HepG2 (cell line): ENCODE measurements around the gene CENPM. TPM values are rescaled to one million over a fixed set of nuclear protein-coding genes. Genes with fewer than 3 reads are reported as not detected.

Experiments
- ATAC-seq: fragments of 200-7000 bp; cut with Tn5 transposase; 3 replicates; pipeline ENCODE4 v1.9.1; 2020; ENCODE audit warnings: mild to moderate bottlenecking, moderate library complexity
- BruUV-seq: library from RNA; stranded (reverse); fragments of 400-500 nt; replicated peaks from 2 replicates; lab custom pipeline; 2021; lab: Mats Ljungman, UMichigan
- CTCF ChIA-PET: fragments of 300-600 bp; formaldehyde crosslinking; extraction: SDS; loops from one replicate; lab custom pipeline; 2021; ENCODE audit warnings: low total read pairs, inconsistent platforms, low intra/inter-chr PET ratio; lab: Yijun Ruan, JAX
- POLR2A ChIA-PET: fragments of 350-600 bp; sonication (Branson Sonifier 250); formaldehyde crosslinking; loops from one replicate; lab custom pipeline; 2020; ENCODE audit warnings: antibody characterized with exemption, inconsistent platforms; lab: Yijun Ruan, JAX
- DNase-seq: peaks from one replicate; pipeline ENCODE4 v3.0.0-alpha.2; 2015; ENCODE audit warnings: low spot score
- FAIRE-seq: peaks from 3 replicates; lab custom pipeline; 2011; peaks lifted over from hg19 to GRCh38; lab: Jason Lieb, UNC
- H2AFZ ChIP-seq: one replicate; pipeline ENCODE4 v1.6.1; 2011; ENCODE audit warnings: low read length, inconsistent platforms
- H3K27ac ChIP-seq: fragments of 300-600 bp; 3 replicates; pipeline ENCODE4 v1.8.0; 2011; ENCODE audit warnings: mixed run types, mild to moderate bottlenecking, mixed read lengths, low read length, inconsistent platforms; ENCODE audit not compliant: insufficient read depth; ENCODE audit errors: extremely low read length
- H3K27me3 ChIP-seq, 2 experiments: fragments of 200-600 bp in 1 of 2; 2 replicates in 1 of 2; 3 replicates in 1 of 2; pipeline versions ENCODE4 v1.6.0 to v1.8.0; 2011; ENCODE audit warnings: low read length in 2 of 2, mild to moderate bottlenecking in 2 of 2, moderate library complexity in 2 of 2, inconsistent platforms in 1 of 2; ENCODE audit not compliant: insufficient read depth in 2 of 2, control insufficient read depth in 1 of 2
- H3K36me3 ChIP-seq, 2 experiments: fragments of 200-600 bp in 1 of 2; replicated peaks in 1 of 2; 2 replicates in 1 of 2; 3 replicates in 1 of 2; pipeline versions ENCODE4 v1.5.1 to v1.8.0; 2011; ENCODE audit warnings: low read length in 2 of 2, inconsistent platforms in 1 of 2; ENCODE audit not compliant: insufficient read depth in 2 of 2, control insufficient read depth in 1 of 2
- H3K4me1 ChIP-seq: 2 replicates; pipeline ENCODE4 v1.5.1; 2012; ENCODE audit warnings: low read length, inconsistent platforms; ENCODE audit not compliant: insufficient read depth
- H3K4me2 ChIP-seq: 2 replicates; pipeline ENCODE4 v1.6.0; 2011; ENCODE audit warnings: low read depth, low read length, inconsistent platforms
- H3K4me3 ChIP-seq, 3 experiments: fragments of 200-600 bp in 1 of 3; sonication (generic), shearing (Covaris generic) in 1 of 3; replicated peaks in 1 of 3; 2 replicates each; pipeline ENCODE4 v1.5.1; 2011 to 2016; ENCODE audit warnings: low read length in 3 of 3, inconsistent platforms in 2 of 3, low read depth in 2 of 3, mild to moderate bottlenecking in 2 of 3, control low read depth in 1 of 3, mixed read lengths in 1 of 3; ENCODE audit not compliant: insufficient read depth in 1 of 3
- H3K79me2 ChIP-seq: one replicate; pipeline ENCODE4 v1.6.1; 2011; ENCODE audit warnings: low read length, inconsistent platforms; ENCODE audit not compliant: insufficient read depth
- H3K9ac ChIP-seq: 2 replicates; pipeline ENCODE4 v1.6.0; 2011; ENCODE audit warnings: mild to moderate bottlenecking, low read depth, low read length, inconsistent platforms; ENCODE audit not compliant: insufficient read depth
- H3K9me3 ChIP-seq: 2 replicates; pipeline ENCODE4 v1.5.1; 2012; ENCODE audit warnings: mild to moderate bottlenecking, low read length
- H4K20me1 ChIP-seq: 2 replicates; pipeline ENCODE4 v1.6.0; 2011; ENCODE audit warnings: inconsistent platforms, mild to moderate bottlenecking, low read length, moderate library complexity; ENCODE audit not compliant: insufficient read depth
- ELF1 ChIP-seq: sonication (generic); formaldehyde crosslinking; IDR thresholded peaks from 2 replicates; pipeline ENCODE4 v1.4.0; 2020; ENCODE audit warnings: missing genetic modification reagents
- EZH2 ChIP-seq: conservative IDR thresholded peaks from 2 replicates; pipeline ENCODE4 v1.6.1; 2012; ENCODE audit warnings: mild to moderate bottlenecking, low read depth, low read length, moderate library complexity
- ZNF441 ChIP-seq: sonication (generic); formaldehyde crosslinking; IDR thresholded peaks from 2 replicates; pipeline ENCODE4 v1.7.0; 2021; ENCODE audit warnings: missing genetic modification reagents, borderline replicate concordance
- ZNF772 ChIP-seq: sonication (generic); formaldehyde crosslinking; IDR thresholded peaks from 2 replicates; pipeline ENCODE4 v1.5.0; 2020; ENCODE audit warnings: mild to moderate bottlenecking, missing genetic modification reagents
- WGBS: methylation state at CpG from one replicate; pipeline ENCODE4 v1.1.6; 2017; ENCODE audit warnings: low lambda C conversion rate; 5-methylcytosine and 5-hydroxymethylcytosine counted together
- in situ Hi-C: cut with HindIII; loops from 2 replicates; pipeline ENCODE4 v1.10.0; 2017; ENCODE audit warnings: low pct_unique_long_range_greater_than_20kb; ENCODE audit not compliant: extremely low pct_ligation_motif_present
- intact Hi-C: fragments of 100-400 bp; cut with micrococcal nuclease; formaldehyde crosslinking; loops from one replicate; pipeline ENCODE4 v1.10.0; 2022; ENCODE audit not compliant: unreplicated experiment
- polyA plus RNA-seq, 8 experiments: library from polyadenylated mRNA; depleted of rRNA in 3 of 8; stranded (reverse) in 7 of 8; unstranded in 1 of 8; fragments of >200 nt; fragmentation: Illumina TruSeq in 4 of 8; extraction: Trizol in 4 of 8; gene quantifications; 2 replicates each; pipeline versions ENCODE4 v1.2.1 to v1.2.3, GENCODE V29; 2011 to 2016; ENCODE audit warnings: low read depth in 4 of 8, missing spikeins in 1 of 8, mixed read lengths in 1 of 8; ENCODE audit not compliant: insufficient read depth in 1 of 8
- total RNA-seq, 5 experiments: library from RNA; depleted of rRNA; stranded (reverse); fragments of >200 nt; fragmentation: Illumina TruSeq; extraction: Trizol; gene quantifications; 2 replicates each; pipeline ENCODE4 v1.2.3, GENCODE V29; 2016; ENCODE audit warnings: low read depth in 1 of 5
- TF ChIP-seq, protein P1 (sequence below): sonication (generic); formaldehyde crosslinking; IDR thresholded peaks from 2 replicates; pipeline ENCODE4 v1.5.1; 2020; ENCODE audit warnings: mild to moderate bottlenecking, moderate library complexity, missing genetic modification reagents
- TF ChIP-seq, protein P2 (sequence below): sonication (generic); formaldehyde crosslinking; IDR thresholded peaks from 2 replicates; pipeline ENCODE4 v1.5.1; 2020; ENCODE audit warnings: mild to moderate bottlenecking, missing genetic modification reagents, moderate library complexity

Gene CENPM
- total and polyA plus RNA-seq, 2 of the 13 experiments (the other 11 are each of a cell fraction or from before 2014, with no cell fraction given) = 11.2 to 37.3 TPM

DNA sequence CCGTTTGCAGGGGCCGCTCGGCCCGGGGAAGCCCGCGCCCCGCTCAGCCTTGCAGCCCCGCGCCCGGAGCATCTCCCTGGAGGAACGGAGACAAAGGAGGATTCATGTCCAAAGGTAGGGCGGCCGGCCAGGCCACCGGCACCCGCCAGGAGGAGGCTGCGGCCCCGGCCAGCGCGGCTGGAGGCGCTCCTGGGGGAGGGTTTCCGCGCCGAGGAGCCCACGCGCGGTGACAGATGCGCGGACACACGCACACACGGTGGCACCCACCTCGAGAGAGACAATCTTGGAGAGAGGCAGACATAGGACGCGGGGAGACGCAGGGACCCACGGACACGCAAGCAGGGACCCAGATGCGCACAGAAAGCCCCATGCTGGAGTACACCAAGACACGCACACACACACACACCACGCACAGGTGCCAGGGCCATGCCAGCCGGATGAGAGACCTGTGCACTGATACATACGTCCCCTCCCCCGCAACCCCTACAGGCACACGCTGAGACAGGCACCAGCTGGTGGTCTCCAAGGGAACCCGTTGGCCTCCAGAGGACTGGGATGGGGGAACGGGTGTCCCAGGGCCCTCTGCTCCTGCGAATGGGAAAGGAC is 30.1 kb upstream of the CENPM start:
- Histone ChIP-seq H2AFZ (no peak overlapping the region), H3K27ac (no peak overlapping the region), H4K20me1 (no peaks in the 10 kb centered on the region), H3K27me3 (peaks cover 5 to 68% of the 10 kb centered on the region in 2 experiments), H3K9me3 (no peaks in the 10 kb centered on the region), H3K4me2 (peak overlapping the region; percentile 53; the same call in 1 of the 2 replicates), H3K36me3 (no peaks in the 10 kb centered on the region), H3K4me1 (0 out of 2 replicates have a peak, but pooled peaks cover 5% of the 10 kb centered on the region), H3K4me3 (peak overlapping the region in 2 of 3 experiments; percentile 18 to 37; a peak in 2 of 6 replicates), H3K9ac (no peak overlapping the region), H3K79me2 (no peaks in the 10 kb centered on the region)
- no TSS peak for BruUV-seq
- intact Hi-C loops = no loop called here
- in situ Hi-C loops = no loop called here
- ChIA-PET POLR2A (no interaction called here), CTCF (no interaction called here)
- WGBS = 34% methylated on average over 13 of the region's 46 CpGs
- ATAC-seq = no peak
- DNase-seq = no peak
- no peak for FAIRE-seq
- TF ChIP-seq, protein P1, sequence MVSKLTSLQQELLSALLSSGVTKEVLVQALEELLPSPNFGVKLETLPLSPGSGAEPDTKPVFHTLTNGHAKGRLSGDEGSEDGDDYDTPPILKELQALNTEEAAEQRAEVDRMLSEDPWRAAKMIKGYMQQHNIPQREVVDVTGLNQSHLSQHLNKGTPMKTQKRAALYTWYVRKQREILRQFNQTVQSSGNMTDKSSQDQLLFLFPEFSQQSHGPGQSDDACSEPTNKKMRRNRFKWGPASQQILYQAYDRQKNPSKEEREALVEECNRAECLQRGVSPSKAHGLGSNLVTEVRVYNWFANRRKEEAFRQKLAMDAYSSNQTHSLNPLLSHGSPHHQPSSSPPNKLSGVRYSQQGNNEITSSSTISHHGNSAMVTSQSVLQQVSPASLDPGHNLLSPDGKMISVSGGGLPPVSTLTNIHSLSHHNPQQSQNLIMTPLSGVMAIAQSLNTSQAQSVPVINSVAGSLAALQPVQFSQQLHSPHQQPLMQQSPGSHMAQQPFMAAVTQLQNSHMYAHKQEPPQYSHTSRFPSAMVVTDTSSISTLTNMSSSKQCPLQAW (CRISPR knock-in tag) = no peak
- no peak for TF ChIP-seq ZNF772
- TF ChIP-seq ELF1 = no peak
- no peak for TF ChIP-seq ZNF441
- TF ChIP-seq, protein P2, sequence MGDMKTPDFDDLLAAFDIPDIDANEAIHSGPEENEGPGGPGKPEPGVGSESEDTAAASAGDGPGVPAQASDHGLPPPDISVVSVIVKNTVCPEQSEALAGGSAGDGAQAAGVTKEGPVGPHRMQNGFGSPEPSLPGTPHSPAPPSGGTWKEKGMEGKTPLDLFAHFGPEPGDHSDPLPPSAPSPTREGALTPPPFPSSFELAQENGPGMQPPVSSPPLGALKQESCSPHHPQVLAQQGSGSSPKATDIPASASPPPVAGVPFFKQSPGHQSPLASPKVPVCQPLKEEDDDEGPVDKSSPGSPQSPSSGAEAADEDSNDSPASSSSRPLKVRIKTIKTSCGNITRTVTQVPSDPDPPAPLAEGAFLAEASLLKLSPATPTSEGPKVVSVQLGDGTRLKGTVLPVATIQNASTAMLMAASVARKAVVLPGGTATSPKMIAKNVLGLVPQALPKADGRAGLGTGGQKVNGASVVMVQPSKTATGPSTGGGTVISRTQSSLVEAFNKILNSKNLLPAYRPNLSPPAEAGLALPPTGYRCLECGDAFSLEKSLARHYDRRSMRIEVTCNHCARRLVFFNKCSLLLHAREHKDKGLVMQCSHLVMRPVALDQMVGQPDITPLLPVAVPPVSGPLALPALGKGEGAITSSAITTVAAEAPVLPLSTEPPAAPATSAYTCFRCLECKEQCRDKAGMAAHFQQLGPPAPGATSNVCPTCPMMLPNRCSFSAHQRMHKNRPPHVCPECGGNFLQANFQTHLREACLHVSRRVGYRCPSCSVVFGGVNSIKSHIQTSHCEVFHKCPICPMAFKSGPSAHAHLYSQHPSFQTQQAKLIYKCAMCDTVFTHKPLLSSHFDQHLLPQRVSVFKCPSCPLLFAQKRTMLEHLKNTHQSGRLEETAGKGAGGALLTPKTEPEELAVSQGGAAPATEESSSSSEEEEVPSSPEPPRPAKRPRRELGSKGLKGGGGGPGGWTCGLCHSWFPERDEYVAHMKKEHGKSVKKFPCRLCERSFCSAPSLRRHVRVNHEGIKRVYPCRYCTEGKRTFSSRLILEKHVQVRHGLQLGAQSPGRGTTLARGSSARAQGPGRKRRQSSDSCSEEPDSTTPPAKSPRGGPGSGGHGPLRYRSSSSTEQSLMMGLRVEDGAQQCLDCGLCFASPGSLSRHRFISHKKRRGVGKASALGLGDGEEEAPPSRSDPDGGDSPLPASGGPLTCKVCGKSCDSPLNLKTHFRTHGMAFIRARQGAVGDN (CRISPR knock-in tag) = 0 out of 2 replicates have a peak, but pooled peaks have one; percentile 8
- TF ChIP-seq EZH2 = 0 out of 2 replicates have a peak, but pooled peaks have one; percentile 60
